Mesenchymal stem cell (in vitro differentiated cells and primary cell): Measurements from ENCODE around the gene TRIM43. TPM values are rescaled to one million over a fixed set of nuclear protein-coding genes. Genes with fewer than 3 reads are reported as not detected.
"Not testable (repeated sequence)": the region's sequence is repeated elsewhere in the genome, so short reads cannot be mapped to it uniquely, and the experiment has no call there.

Experiments
- DNase-seq: peaks from one replicate; pipeline ENCODE4 v3.0.0-alpha.2; 2013
- H2AFZ ChIP-seq: one replicate; pipeline ENCODE4 v1.6.1; 2013; ENCODE audit warnings: low read depth, mild to moderate bottlenecking, control low read depth, inconsistent platforms, low read length, moderate library complexity
- H2AK5ac ChIP-seq: 2 replicates; pipeline ENCODE4 v1.6.1; 2013; ENCODE audit warnings: low read length, moderate library complexity, mild to moderate bottlenecking, inconsistent platforms; ENCODE audit not compliant: severe bottlenecking
- H2BK120ac ChIP-seq: one replicate; pipeline ENCODE4 v1.6.1; 2013; ENCODE audit warnings: low read depth, mild to moderate bottlenecking, inconsistent platforms, low read length, moderate library complexity
- H2BK12ac ChIP-seq, 2 experiments: one replicate each; pipeline ENCODE4 v1.6.1; 2013; ENCODE audit warnings: inconsistent platforms in 2 of 2, low read length in 2 of 2, mild to moderate bottlenecking in 2 of 2, moderate library complexity in 2 of 2, control low read depth in 1 of 2
- H2BK15ac ChIP-seq: one replicate; pipeline ENCODE4 v1.6.1; 2013; ENCODE audit warnings: mild to moderate bottlenecking, low read depth, inconsistent platforms; ENCODE audit not compliant: poor library complexity, severe bottlenecking
- H2BK5ac ChIP-seq: 2 replicates; pipeline ENCODE4 v1.6.1; 2013; ENCODE audit warnings: low read depth, mild to moderate bottlenecking, low read length, control low read depth, inconsistent platforms; ENCODE audit not compliant: poor library complexity, severe bottlenecking
- H3K14ac ChIP-seq, 2 experiments: one replicate each; pipeline ENCODE4 v1.6.1; 2013; ENCODE audit warnings: inconsistent platforms in 2 of 2, low read length in 2 of 2, control low read depth in 1 of 2, mild to moderate bottlenecking in 1 of 2, moderate library complexity in 1 of 2
- H3K18ac ChIP-seq, 2 experiments: one replicate each; pipeline ENCODE4 v1.6.1; 2013; ENCODE audit warnings: inconsistent platforms in 2 of 2, low read length in 2 of 2, control low read depth in 1 of 2, low read depth in 1 of 2, mild to moderate bottlenecking in 1 of 2
- H3K23ac ChIP-seq, 2 experiments: one replicate each; pipeline ENCODE4 v1.6.1; 2013; ENCODE audit warnings: inconsistent platforms in 2 of 2, low read length in 2 of 2, mild to moderate bottlenecking in 2 of 2, moderate library complexity in 2 of 2, control low read depth in 1 of 2
- H3K27ac ChIP-seq: 2 replicates; pipeline ENCODE4 v1.5.1; 2013; ENCODE audit warnings: mild to moderate bottlenecking, moderate library complexity, low read length, control low read depth, inconsistent platforms; ENCODE audit not compliant: poor library complexity, severe bottlenecking
- H3K27me3 ChIP-seq, 2 experiments: 2 replicates each; pipeline versions ENCODE4 v1.6.1 to v1.7.0; 2013; ENCODE audit warnings: low read length in 2 of 2, mild to moderate bottlenecking in 2 of 2, moderate library complexity in 2 of 2, control low read depth in 1 of 2, inconsistent platforms in 1 of 2; ENCODE audit not compliant: control insufficient read depth in 1 of 2, insufficient read depth in 1 of 2
- H3K36me3 ChIP-seq, 2 experiments: 2 replicates each; pipeline versions ENCODE4 v1.6.1 to v1.7.0; 2013; ENCODE audit warnings: low read length in 2 of 2, control low read depth in 1 of 2, inconsistent platforms in 1 of 2, low read depth in 1 of 2, mild to moderate bottlenecking in 1 of 2; ENCODE audit not compliant: insufficient read depth in 2 of 2, control insufficient read depth in 1 of 2
- H3K4ac ChIP-seq, 2 experiments: one replicate each; pipeline ENCODE4 v1.6.1; 2013; ENCODE audit warnings: inconsistent platforms in 2 of 2, low read length in 2 of 2, mild to moderate bottlenecking in 2 of 2, moderate library complexity in 2 of 2, control low read depth in 1 of 2, low read depth in 1 of 2
- H3K4me1 ChIP-seq: 2 replicates; pipeline ENCODE4 v1.6.1; 2013; ENCODE audit warnings: low read depth, low read length, control low read depth; ENCODE audit not compliant: control insufficient read depth, insufficient read depth
- H3K4me2 ChIP-seq: 2 replicates; pipeline ENCODE4 v1.6.1; 2013; ENCODE audit warnings: low read length, mild to moderate bottlenecking, inconsistent platforms; ENCODE audit not compliant: poor library complexity, severe bottlenecking
- H3K4me3 ChIP-seq, 2 experiments: 2 replicates each; pipeline versions ENCODE4 v1.5.1 to v1.7.0; 2013; ENCODE audit warnings: low read length in 2 of 2, mild to moderate bottlenecking in 2 of 2, control low read depth in 1 of 2, low read depth in 1 of 2; ENCODE audit not compliant: insufficient read depth in 1 of 2
- H3K79me1 ChIP-seq: replicated peaks from 2 replicates; pipeline ENCODE4 v1.6.1; 2013; ENCODE audit warnings: mild to moderate bottlenecking, control low read depth, low read length, inconsistent platforms; ENCODE audit not compliant: poor library complexity, severe bottlenecking
- H3K9ac ChIP-seq: 2 replicates; pipeline ENCODE4 v1.7.0; 2013; ENCODE audit warnings: mild to moderate bottlenecking, low read length, moderate library complexity
- H3K9me3 ChIP-seq: 2 replicates; pipeline ENCODE4 v1.7.0; 2013; ENCODE audit warnings: mild to moderate bottlenecking, low read length; ENCODE audit not compliant: control insufficient read depth
- H4K8ac ChIP-seq: one replicate; pipeline ENCODE4 v1.6.1; 2013; ENCODE audit warnings: inconsistent platforms, mild to moderate bottlenecking, low read length, moderate library complexity
- H4K91ac ChIP-seq: one replicate; pipeline ENCODE4 v1.6.1; 2013; ENCODE audit warnings: mild to moderate bottlenecking, low read length, inconsistent platforms
- WGBS: methylation state at CpG from one replicate; pipeline ENCODE4 v1.1.7; 2013; ENCODE audit warnings: mixed read lengths; 5-methylcytosine and 5-hydroxymethylcytosine counted together
- small RNA-seq: library from polyadenylated mRNA; stranded (forward); fragments of <200 nt; extraction: miRNeasy Mini kit (QIAGEN cat#:217004); gene quantifications from one replicate; pipeline ENCODE3, GENCODE V24; 2013; ENCODE audit warnings: low read depth

The TRIM43 gene

GRCh38 chr2:95648894-95649544 lies 57.2 kb downstream of the TRIM43 start:
- H4K91ac ChIP-seq, H2BK120ac ChIP-seq, H4K8ac ChIP-seq, H3K23ac ChIP-seq, H3K9ac ChIP-seq, H3K4me1 ChIP-seq, H2BK12ac ChIP-seq, H2AK5ac ChIP-seq, H3K9me3 ChIP-seq, H2BK15ac ChIP-seq, H3K18ac ChIP-seq, H3K4ac ChIP-seq, H3K4me2 ChIP-seq, H2AFZ ChIP-seq, H3K79me1 ChIP-seq, H3K27ac ChIP-seq, H3K4me3 ChIP-seq, H3K14ac ChIP-seq, H3K27me3 ChIP-seq, H2BK5ac ChIP-seq, DNase-seq, H3K36me3 ChIP-seq: not testable (repeated sequence)
- 66% methylated on average over 8 of the region's 29 CpGs for WGBS

Small RNA genes within 50 kb of the gene (small RNA-seq; reads per million reads assigned to genes)
- gene AC009237.4 (not detected), gene AC009237.7 (not detected)
